ENCODE results near the gene SERINC3.

Gene SERINC3

GRCh38 chr20:44461142-44461802 lies 60.6 kb downstream of the SERINC3 start:
- no peak for DNase-seq

- DNase-seq, result no peak
These were observed 61.1 kb downstream of the SERINC3 start for GRCh38 chr20:44460795-44461141.

GRCh38 chr20:44459271-44459670 lies 62.6 kb downstream of the SERINC3 start:
- DNase-seq, result no peak

- no peak for DNase-seq
These were observed 64.9 kb downstream of the SERINC3 start for GRCh38 chr20:44457016-44457415.

- DNase-seq, result no peak
These were observed 65.3 kb downstream of the SERINC3 start for GRCh38 chr20:44456611-44457010.

- no peak for DNase-seq
These were observed 66.7 kb downstream of the SERINC3 start for GRCh38 chr20:44455126-44455525.

- DNase-seq, result no peak
These were observed 67.4 kb downstream of the SERINC3 start for GRCh38 chr20:44454306-44454963.

- DNase-seq, result no peak
These were observed 70.9 kb downstream of the SERINC3 start for GRCh38 chr20:44450903-44451450.

GRCh38 chr20:44450281-44450889 lies 71.5 kb downstream of the SERINC3 start:
- no peak for DNase-seq

GRCh38 chr20:44449864-44450263 lies 72.0 kb downstream of the SERINC3 start:
- no peak for DNase-seq

- DNase-seq, result no peak
These were observed 72.9 kb downstream of the SERINC3 start for GRCh38 chr20:44448753-44449546.

GRCh38 chr20:44447827-44448419 lies 73.9 kb downstream of the SERINC3 start:
- DNase-seq, result no peak

Measured in KG1 (cell line).